Measurements from ENCODE around the gene PMF1. TPM values are rescaled to one million over a fixed set of nuclear protein-coding genes. Genes with fewer than 3 reads are reported as not detected.
"Not testable (repeated sequence)": the region's sequence is repeated elsewhere in the genome, so short reads cannot be mapped to it uniquely, and the experiment has no call there.

Gene PMF1
- total RNA-seq, 2 donors from 2014 or later, result 119 TPM

DNA sequence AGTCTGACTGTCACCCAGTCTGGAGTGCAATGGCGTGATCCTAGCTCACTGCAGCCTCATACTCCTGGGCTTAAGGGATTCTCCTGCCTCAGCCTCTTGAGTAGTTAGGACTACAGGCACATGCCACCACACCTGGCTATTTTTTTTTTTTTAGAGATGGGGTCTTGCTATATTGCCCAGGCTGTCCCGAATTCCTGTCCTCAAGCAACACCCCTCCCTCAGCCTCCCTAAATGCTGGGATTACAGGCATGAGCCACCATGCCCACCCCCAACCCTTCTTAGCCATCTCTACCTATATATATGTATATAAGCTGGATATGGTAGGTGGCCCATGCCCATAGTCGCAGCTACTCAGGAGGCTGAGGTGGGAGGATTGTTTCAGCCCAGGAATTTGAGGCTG, 32.3 kb upstream of the PMF1 start:
- Mint-ChIP-seq H3K4me1 (peaks cover 38% of the 10 kb centered on the region), H3K4me3 (no peak overlapping the region), H3K9me3 (no peaks in the 10 kb centered on the region), H3K27me3 (ENCODE audit: insufficient read depth) (no peaks in the 10 kb centered on the region), H3K27ac (peak overlapping the region; percentile 97), H3K36me3 (ENCODE audit: low read depth) (no peaks in the 10 kb centered on the region)
- WGBS, 2 experiments (ENCODE audit: insufficient coverage in 1 of 2, insufficient read length in 1 of 2), result 88 to 100% methylated on average over 1 to 3 of the region's 3 CpGs
- peaks cover 6% of the 10 kb centered on the region for H3K4me1 ChIP-seq (ENCODE audit: control insufficient read depth, insufficient read depth, low read length)
- H3K27me3 ChIP-seq (ENCODE audit: control insufficient read depth, insufficient read depth, low read length, poor library complexity, severe bottlenecking), result no peaks in the 10 kb centered on the region
- no peaks in the 10 kb centered on the region for H3K36me3 ChIP-seq (ENCODE audit: control insufficient read depth, insufficient read depth, low read length)
- peaks cover under 1% of the 10 kb centered on the region for H3K9me3 ChIP-seq (ENCODE audit: control insufficient read depth, low read length)
- no peak for DNase-seq
- H3K9ac ChIP-seq (ENCODE audit: extremely low read depth, low read length, poor library complexity, severe bottlenecking), result peak overlapping the region; percentile 51
- no peak overlapping the region for H3K4me3 ChIP-seq (ENCODE audit: low read length)
- TF ChIP-seq, protein P1, sequence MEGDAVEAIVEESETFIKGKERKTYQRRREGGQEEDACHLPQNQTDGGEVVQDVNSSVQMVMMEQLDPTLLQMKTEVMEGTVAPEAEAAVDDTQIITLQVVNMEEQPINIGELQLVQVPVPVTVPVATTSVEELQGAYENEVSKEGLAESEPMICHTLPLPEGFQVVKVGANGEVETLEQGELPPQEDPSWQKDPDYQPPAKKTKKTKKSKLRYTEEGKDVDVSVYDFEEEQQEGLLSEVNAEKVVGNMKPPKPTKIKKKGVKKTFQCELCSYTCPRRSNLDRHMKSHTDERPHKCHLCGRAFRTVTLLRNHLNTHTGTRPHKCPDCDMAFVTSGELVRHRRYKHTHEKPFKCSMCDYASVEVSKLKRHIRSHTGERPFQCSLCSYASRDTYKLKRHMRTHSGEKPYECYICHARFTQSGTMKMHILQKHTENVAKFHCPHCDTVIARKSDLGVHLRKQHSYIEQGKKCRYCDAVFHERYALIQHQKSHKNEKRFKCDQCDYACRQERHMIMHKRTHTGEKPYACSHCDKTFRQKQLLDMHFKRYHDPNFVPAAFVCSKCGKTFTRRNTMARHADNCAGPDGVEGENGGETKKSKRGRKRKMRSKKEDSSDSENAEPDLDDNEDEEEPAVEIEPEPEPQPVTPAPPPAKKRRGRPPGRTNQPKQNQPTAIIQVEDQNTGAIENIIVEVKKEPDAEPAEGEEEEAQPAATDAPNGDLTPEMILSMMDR (conservative IDR thresholded peaks at IDR 0.05), result no peak
- H3K27ac ChIP-seq (ENCODE audit: low read depth, low read length), result no peak overlapping the region

DNA sequence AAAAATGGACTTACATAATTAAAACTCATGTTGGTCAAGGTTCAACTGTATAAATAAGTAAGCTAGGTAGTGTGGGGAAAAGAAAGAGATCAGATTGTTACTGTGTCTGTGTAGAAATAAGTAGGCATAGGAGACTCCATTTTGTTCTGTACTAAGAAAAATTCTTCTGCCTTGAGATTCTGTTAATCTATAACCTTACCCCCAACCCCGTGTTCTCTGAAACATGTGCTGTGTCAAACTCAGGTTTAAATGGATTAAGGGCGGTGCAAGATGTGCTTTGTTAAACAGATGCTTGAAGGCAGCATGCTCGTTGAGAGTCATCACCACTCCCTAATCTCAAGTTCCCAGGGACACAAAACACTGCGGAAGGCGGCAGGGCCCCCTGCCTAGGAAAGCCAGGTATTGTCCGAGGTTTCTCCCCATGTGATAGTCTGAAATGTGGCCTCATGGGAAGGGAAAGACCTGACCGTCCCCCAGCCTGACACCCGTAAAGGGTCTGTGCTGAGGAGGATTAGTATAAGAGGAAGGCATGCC, 31.3 kb upstream of the PMF1 start:
- H3K27ac ChIP-seq (ENCODE audit: low read depth, low read length), result peak overlapping the region; percentile 16
- H3K27me3 Mint-ChIP-seq (ENCODE audit: insufficient read depth); H3K4me1 ChIP-seq (ENCODE audit: control insufficient read depth, insufficient read depth, low read length); H3K4me3 ChIP-seq (ENCODE audit: low read length); H3K36me3 Mint-ChIP-seq (ENCODE audit: low read depth); H3K9me3 Mint-ChIP-seq; H3K36me3 ChIP-seq (ENCODE audit: control insufficient read depth, insufficient read depth, low read length); H3K27me3 ChIP-seq (ENCODE audit: control insufficient read depth, insufficient read depth, low read length, poor library complexity, severe bottlenecking): not testable (repeated sequence)
- peak; percentile 91 for DNase-seq
- TF ChIP-seq, protein P1 (conservative IDR thresholded peaks at IDR 0.05), result peak; percentile 29
- peaks cover 11% of the 10 kb centered on the region for H3K9me3 ChIP-seq (ENCODE audit: control insufficient read depth, low read length)
- Mint-ChIP-seq H3K27ac (peak overlapping the region; percentile 86), H3K4me1 (peaks cover 41% of the 10 kb centered on the region), H3K4me3 (peak overlapping the region; percentile 22)
- H3K9ac ChIP-seq (ENCODE audit: extremely low read depth, low read length, poor library complexity, severe bottlenecking), result peak overlapping the region; percentile 29
- 2 to 7% methylated on average over 3 to 7 of the region's 8 CpGs for WGBS, 2 experiments (ENCODE audit: insufficient coverage in 1 of 2, insufficient read length in 1 of 2)

DNA sequence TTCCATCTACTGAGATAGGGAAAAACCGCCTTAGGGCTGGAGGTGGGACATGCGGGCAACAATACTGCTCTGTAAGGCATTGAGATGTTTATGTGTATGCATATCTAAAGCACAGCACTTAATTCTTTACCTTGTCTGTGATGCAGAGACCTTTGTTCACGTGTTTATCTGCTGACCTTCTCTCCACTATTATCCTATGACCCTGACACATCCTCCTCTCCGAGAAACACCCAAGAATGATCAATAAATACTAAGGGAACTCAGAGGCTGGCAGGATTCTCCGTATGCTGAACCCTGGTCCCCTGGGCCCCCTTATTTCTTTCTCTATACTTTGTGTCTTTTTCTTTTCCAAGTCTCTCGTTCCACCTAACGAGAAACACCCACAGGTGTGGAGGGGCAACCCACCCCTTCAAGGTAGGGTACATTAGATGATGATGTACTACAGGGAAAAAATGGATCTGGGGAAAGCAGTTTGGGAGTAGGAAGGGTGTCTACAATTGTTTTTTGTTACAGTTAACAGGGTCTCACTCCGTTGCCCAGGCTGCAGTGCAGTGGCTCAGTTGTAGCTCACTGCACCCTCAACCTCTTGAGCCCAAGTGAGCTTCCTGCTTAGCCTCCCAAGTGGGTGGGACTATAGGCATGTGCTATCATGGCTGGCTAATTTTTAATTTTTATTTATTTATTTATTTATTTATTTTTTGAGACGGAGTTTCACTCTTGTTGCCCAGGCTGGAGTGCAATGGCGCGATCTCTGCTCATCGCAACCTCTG, 30.6 kb upstream of the PMF1 start:
- H3K9ac ChIP-seq (ENCODE audit: extremely low read depth, low read length, poor library complexity, severe bottlenecking), result peak overlapping the region; percentile 44
- peaks cover 18% of the 10 kb centered on the region for H3K9me3 ChIP-seq (ENCODE audit: control insufficient read depth, low read length)
- WGBS, 2 experiments (ENCODE audit: insufficient coverage in 1 of 2, insufficient read length in 1 of 2), result 62 to 96% methylated on average over 3 to 10 of the region's 12 CpGs
- H3K36me3 Mint-ChIP-seq (ENCODE audit: low read depth), result peaks cover 11% of the 10 kb centered on the region
- peaks cover 36% of the 10 kb centered on the region for H3K4me1 Mint-ChIP-seq
- peak overlapping the region; percentile 86 for H3K27ac Mint-ChIP-seq
- not testable (repeated sequence) for H3K27me3 ChIP-seq (ENCODE audit: control insufficient read depth, insufficient read depth, low read length, poor library complexity, severe bottlenecking); H3K36me3 ChIP-seq (ENCODE audit: control insufficient read depth, insufficient read depth, low read length); DNase-seq; H3K4me3 ChIP-seq (ENCODE audit: low read length); H3K27me3 Mint-ChIP-seq (ENCODE audit: insufficient read depth); H3K4me1 ChIP-seq (ENCODE audit: control insufficient read depth, insufficient read depth, low read length)
- peak overlapping the region; percentile 22 for H3K4me3 Mint-ChIP-seq
- H3K27ac ChIP-seq (ENCODE audit: low read depth, low read length), result peak overlapping the region; percentile 61
- peaks cover 15% of the 10 kb centered on the region for H3K9me3 Mint-ChIP-seq

DNA sequence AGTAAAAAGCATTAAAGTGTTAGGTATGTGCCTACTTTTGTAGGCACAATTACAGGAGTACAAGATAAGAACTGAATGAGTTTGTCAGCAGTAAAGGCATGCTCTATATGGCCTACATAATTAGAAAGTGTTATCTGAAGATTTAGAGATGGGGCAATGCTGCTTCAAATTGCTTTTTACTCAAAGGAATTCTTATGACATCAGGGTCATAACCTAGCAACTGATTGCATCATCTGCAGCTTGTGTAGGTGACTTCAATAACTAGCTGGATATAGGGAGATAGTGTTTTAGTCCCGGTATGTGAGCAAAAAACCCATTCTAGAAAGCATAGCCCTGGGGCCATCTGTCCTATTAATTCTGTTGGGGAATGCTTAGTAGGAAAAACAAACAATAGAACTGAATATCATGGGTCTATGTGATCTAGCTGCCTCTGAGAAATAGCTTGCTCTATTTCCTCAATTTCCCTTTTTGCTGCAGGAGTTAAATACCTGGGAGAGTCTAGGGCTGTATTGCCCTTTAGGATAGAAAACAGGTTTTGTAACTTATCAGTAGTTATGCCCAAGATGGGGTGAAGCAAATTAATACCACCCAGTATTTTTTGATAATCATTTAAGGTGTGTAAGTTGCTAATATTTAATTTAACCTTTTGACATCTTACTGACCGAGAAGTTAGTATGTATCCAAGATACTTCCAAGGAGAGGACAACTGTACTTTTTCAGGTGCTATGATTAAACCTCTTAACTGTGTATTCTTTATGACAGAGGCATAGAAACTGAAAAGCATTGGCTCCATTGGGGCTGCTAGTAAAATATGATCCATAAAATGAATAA, 26.2 kb upstream of the PMF1 start:
- DNase-seq; H3K27me3 ChIP-seq (ENCODE audit: control insufficient read depth, insufficient read depth, low read length, poor library complexity, severe bottlenecking); H3K4me1 ChIP-seq (ENCODE audit: control insufficient read depth, insufficient read depth, low read length); H3K9ac ChIP-seq (ENCODE audit: extremely low read depth, low read length, poor library complexity, severe bottlenecking); H3K27me3 Mint-ChIP-seq (ENCODE audit: insufficient read depth); H3K36me3 ChIP-seq (ENCODE audit: control insufficient read depth, insufficient read depth, low read length); H3K27ac ChIP-seq (ENCODE audit: low read depth, low read length); H3K4me3 Mint-ChIP-seq; H3K27ac Mint-ChIP-seq: not testable (repeated sequence)
- peaks cover 44% of the 10 kb centered on the region for H3K9me3 Mint-ChIP-seq
- H3K4me3 ChIP-seq (ENCODE audit: low read length), result peak overlapping the region; percentile 76
- whole genome bisulfite sequencing, 2 experiments (ENCODE audit: insufficient coverage in 1 of 2, insufficient read length in 1 of 2), result 98 to 100% methylated on average over 2 of the region's 2 CpGs
- H3K36me3 Mint-ChIP-seq (ENCODE audit: low read depth), result peaks cover 30% of the 10 kb centered on the region
- peaks cover 52% of the 10 kb centered on the region for H3K9me3 ChIP-seq (ENCODE audit: control insufficient read depth, low read length)
- H3K4me1 Mint-ChIP-seq, result peaks cover 20% of the 10 kb centered on the region

DNA sequence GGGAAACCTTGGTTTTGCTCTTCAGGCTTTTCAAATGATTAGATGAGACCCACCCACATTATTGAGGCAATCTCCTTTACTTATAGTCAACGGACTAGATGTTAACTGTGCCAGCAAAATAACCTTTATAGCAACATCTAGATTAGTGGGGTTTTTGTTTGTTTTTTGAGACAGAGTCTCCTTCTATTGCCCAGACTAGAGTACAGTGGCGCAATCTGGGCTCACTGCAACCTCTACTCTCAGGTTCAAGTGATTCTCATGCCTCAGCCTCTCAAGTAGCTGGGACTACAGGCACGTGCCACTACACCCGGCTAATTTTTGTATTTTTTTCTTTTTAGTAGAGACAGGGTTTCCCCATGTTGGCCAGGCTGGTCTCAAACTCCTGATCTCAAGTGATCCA, 22.5 kb upstream of the PMF1 start:
- not testable (repeated sequence) for H3K27me3 Mint-ChIP-seq (ENCODE audit: insufficient read depth); H3K4me1 ChIP-seq (ENCODE audit: control insufficient read depth, insufficient read depth, low read length); H3K9ac ChIP-seq (ENCODE audit: extremely low read depth, low read length, poor library complexity, severe bottlenecking); H3K27ac ChIP-seq (ENCODE audit: low read depth, low read length); H3K27me3 ChIP-seq (ENCODE audit: control insufficient read depth, insufficient read depth, low read length, poor library complexity, severe bottlenecking); H3K4me3 Mint-ChIP-seq; H3K27ac Mint-ChIP-seq; H3K36me3 ChIP-seq (ENCODE audit: control insufficient read depth, insufficient read depth, low read length); H3K4me3 ChIP-seq (ENCODE audit: low read length); DNase-seq
- peaks cover 54% of the 10 kb centered on the region for H3K9me3 ChIP-seq (ENCODE audit: control insufficient read depth, low read length)
- Mint-ChIP-seq H3K9me3 (peaks cover 48% of the 10 kb centered on the region), H3K4me1 (peaks cover 14% of the 10 kb centered on the region), H3K36me3 (ENCODE audit: low read depth) (peaks cover 30% of the 10 kb centered on the region)
- 89 to 93% methylated on average over 1 to 4 of the region's 4 CpGs for WGBS, 2 experiments (ENCODE audit: insufficient coverage in 1 of 2, insufficient read length in 1 of 2)
